HEK293T (cell line): ENCODE data around the gene YEATS4.

Source experiments
- CTCF ChIA-PET: fragments of 350-600 bp; formaldehyde crosslinking; extraction: SDS; loops from one replicate; lab custom pipeline; 2021; ENCODE audit warnings: antibody characterized with exemption, inconsistent platforms; lab: Yijun Ruan, JAX
- POLR2A ChIA-PET: fragments of 350-600 bp; formaldehyde crosslinking; extraction: SDS; loops from one replicate; lab custom pipeline; 2020; ENCODE audit warnings: antibody characterized with exemption, inconsistent platforms; lab: Yijun Ruan, JAX
- DNase-seq: peaks from one replicate; pipeline ENCODE4 v3.0.0; 2012; ENCODE audit warnings: mixed read lengths; ENCODE audit errors: extremely low spot score
- ARNT ChIP-seq: fragments of 450-650 bp; IDR thresholded peaks from 2 replicates; pipeline ENCODE4 v1.6.1; 2017; ENCODE audit warnings: mild to moderate bottlenecking
- BHLHE40 ChIP-seq: fragments of 450-650 bp; IDR thresholded peaks from 2 replicates; pipeline ENCODE4 v1.6.1; 2016; ENCODE audit warnings: mild to moderate bottlenecking, moderate library complexity, borderline replicate concordance
- CTBP1 ChIP-seq: fragments of 450-650 bp; IDR thresholded peaks from 2 replicates; pipeline ENCODE4 v1.6.1; 2016; ENCODE audit warnings: borderline replicate concordance
- ELF4 ChIP-seq: fragments of 450-650 bp; IDR thresholded peaks from 2 replicates; pipeline ENCODE4 v1.6.1; 2017; ENCODE audit warnings: antibody characterized with exemption
- FOXA1 ChIP-seq: fragments of 450-650 bp; IDR thresholded peaks from 2 replicates; pipeline ENCODE4 v1.6.1; 2016; ENCODE audit warnings: mild to moderate bottlenecking
- FOXK2 ChIP-seq: fragments of 450-650 bp; IDR thresholded peaks from 2 replicates; pipeline ENCODE4 v1.6.1; 2016; ENCODE audit warnings: mild to moderate bottlenecking
- FOXM1 ChIP-seq: fragments of 450-650 bp; IDR thresholded peaks from 2 replicates; pipeline ENCODE4 v1.6.1; 2017; ENCODE audit warnings: mild to moderate bottlenecking, borderline replicate concordance
- HDGF ChIP-seq: fragments of 450-650 bp; IDR thresholded peaks from 2 replicates; pipeline ENCODE4 v1.6.1; 2017; ENCODE audit warnings: antibody characterized with exemption, borderline replicate concordance
- L3MBTL2 ChIP-seq: fragments of 450-650 bp; conservative IDR thresholded peaks from 2 replicates; pipeline ENCODE4 v1.6.1; 2016; ENCODE audit warnings: mild to moderate bottlenecking
- LEF1 ChIP-seq: fragments of 450-650 bp; IDR thresholded peaks from 2 replicates; pipeline ENCODE4 v1.6.1; 2017; ENCODE audit warnings: mild to moderate bottlenecking, borderline replicate concordance
- NFRKB ChIP-seq: fragments of 450-650 bp; IDR thresholded peaks from 2 replicates; pipeline ENCODE4 v1.6.1; 2016; ENCODE audit warnings: mild to moderate bottlenecking, moderate library complexity
- SP1 ChIP-seq: fragments of 450-650 bp; IDR thresholded peaks from 2 replicates; pipeline ENCODE4 v1.6.1; 2017
- SUZ12 ChIP-seq: fragments of 450-650 bp; IDR thresholded peaks from 2 replicates; pipeline ENCODE4 v1.6.1; 2016; ENCODE audit warnings: mild to moderate bottlenecking
- TARDBP ChIP-seq: fragments of 450-650 bp; IDR thresholded peaks from 2 replicates; pipeline ENCODE4 v1.6.1; 2016
- ZNF384 ChIP-seq: fragments of 450-650 bp; IDR thresholded peaks from 2 replicates; pipeline ENCODE4 v1.6.1; 2016
- TF ChIP-seq, protein P1 (sequence below): fragments of 450-650 bp; IDR thresholded peaks from 2 replicates; pipeline ENCODE4 v1.6.1; 2016

Gene YEATS4

DNA sequence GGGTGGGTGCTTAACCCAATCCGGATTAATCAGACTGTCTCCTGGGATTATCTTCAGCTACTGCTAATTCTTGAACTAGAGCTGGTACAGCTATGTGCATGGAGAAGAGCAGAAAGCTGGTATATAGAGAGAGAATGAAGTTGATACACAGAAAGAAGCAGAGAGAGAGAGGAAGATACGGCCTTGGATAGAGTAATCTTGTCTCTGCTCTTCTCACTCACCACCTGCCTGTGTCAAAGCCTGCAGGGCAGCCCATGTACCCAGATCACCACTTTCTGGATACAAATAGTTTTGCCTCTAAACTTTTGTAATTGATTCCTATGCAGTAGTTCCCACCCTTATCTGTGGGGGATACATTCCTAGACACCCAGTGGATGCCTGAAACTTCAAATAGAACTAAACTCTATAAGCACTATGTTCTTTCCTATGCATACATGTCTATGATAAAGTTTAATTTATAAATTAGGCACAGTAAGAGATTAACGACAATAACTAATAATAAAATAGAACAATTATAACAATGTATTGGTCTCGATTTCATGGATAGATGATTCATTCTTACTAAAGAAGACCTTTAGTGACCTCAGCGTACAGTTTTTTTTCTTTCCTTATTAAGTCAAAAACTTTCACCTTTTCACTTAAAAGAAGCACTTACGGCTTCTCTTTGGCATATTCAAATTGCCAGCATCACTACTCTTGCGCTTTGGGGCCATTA, 45.5 kb downstream of the YEATS4 start:
- ChIA-PET POLR2A (no interaction called here), CTCF (interaction anchor here (0.5 kb wide), 1 partner anchor 68 kb away, joined by 3 read pairs; no protein-coding TSS in a partner anchor)
- TF ChIP-seq SUZ12 (no peak), ELF4 (no peak), TARDBP (no peak), BHLHE40 (no peak)
- no peak for DNase-seq

DNA sequence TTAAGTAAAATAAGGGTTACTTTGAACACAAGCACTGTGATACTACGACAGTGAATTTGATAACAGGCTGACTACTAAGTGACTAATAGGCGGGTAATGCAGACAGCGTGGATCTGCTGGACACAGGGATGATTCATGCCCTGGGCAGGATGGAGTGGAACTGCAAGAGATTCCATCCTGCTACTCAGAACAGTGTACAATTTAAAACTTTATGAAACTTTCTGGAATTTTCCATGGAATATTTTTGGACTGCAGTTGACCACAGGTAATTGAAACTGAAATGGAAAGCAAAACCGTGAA, 46.0 kb downstream of the YEATS4 start:
- ChIA-PET POLR2A (no interaction called here), CTCF (no interaction called here)
- TF ChIP-seq FOXM1 (no peak), ELF4 (no peak), HDGF (no peak), SP1 (no peak), L3MBTL2 (no peak), BHLHE40 (no peak), CTBP1 (no peak), SUZ12 (no peak), ZNF384 (no peak), NFRKB (no peak), ARNT (no peak), FOXA1 (no peak), FOXK2 (no peak), LEF1 (no peak), TARDBP (no peak)
- TF ChIP-seq, protein P1, sequence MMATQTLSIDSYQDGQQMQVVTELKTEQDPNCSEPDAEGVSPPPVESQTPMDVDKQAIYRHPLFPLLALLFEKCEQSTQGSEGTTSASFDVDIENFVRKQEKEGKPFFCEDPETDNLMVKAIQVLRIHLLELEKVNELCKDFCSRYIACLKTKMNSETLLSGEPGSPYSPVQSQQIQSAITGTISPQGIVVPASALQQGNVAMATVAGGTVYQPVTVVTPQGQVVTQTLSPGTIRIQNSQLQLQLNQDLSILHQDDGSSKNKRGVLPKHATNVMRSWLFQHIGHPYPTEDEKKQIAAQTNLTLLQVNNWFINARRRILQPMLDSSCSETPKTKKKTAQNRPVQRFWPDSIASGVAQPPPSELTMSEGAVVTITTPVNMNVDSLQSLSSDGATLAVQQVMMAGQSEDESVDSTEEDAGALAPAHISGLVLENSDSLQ, result no peak
- DNase-seq, result no peak

DNA sequence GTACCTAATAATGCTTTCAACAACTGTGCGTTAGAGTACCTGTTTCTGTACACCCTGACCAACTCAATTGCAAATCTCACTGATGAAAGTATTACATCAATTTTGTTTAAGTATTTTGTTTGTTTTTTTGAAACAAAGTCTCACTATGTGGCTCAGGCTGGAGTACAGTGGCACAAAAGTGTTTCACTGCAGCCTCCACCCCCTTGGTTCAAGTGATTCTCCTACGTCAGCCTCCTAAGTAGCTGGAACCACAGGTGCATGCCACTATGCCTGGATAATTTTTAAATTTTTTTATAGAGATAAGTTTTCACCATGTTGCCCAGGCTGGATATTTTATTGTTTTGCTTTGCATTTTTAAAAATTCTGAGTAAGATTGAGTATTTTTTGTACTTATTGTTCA, 46.7 kb downstream of the YEATS4 start:
- ChIA-PET POLR2A (no interaction called here), CTCF (no interaction called here)
- TF ChIP-seq, protein P1, result no peak
- no peak for TF ChIP-seq BHLHE40
- TF ChIP-seq ZNF384, result no peak
- no peak for TF ChIP-seq CTBP1
- TF ChIP-seq FOXA1, result no peak
- no peak for TF ChIP-seq SUZ12
- TF ChIP-seq SP1, result no peak
- TF ChIP-seq TARDBP, result no peak
- TF ChIP-seq LEF1, result no peak
- no peak for TF ChIP-seq L3MBTL2
- TF ChIP-seq FOXM1, result no peak
- no peak for TF ChIP-seq FOXK2
- TF ChIP-seq HDGF, result no peak
- TF ChIP-seq ARNT, result no peak
- TF ChIP-seq ELF4, result no peak
- TF ChIP-seq NFRKB, result no peak
- DNase-seq, result no peak

DNA sequence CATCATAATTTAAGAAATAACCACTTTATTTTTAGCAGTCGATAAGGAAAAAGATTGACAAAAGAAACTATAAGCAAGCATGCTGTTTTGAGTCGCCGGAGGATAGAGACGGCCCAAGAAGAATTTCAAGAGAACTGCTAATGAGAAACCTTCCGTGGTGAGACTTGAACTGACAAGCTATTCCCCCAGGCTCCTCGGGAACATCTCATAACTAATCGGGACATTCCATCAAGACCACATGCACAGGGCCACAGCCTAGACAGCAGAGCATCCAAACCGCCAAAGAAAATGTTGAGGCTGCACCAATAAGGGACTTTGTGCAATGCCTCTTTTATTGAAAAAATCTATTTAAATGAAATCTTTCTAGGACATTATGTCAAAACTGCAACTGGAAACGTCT, 51.0 kb downstream of the YEATS4 start:
- ChIA-PET CTCF (no interaction called here), POLR2A (no interaction called here)
- TF ChIP-seq ARNT (no peak), FOXA1 (no peak), SUZ12 (no peak), SP1 (no peak), ELF4 (no peak), BHLHE40 (no peak), HDGF (no peak), ZNF384 (no peak), FOXK2 (no peak), FOXM1 (no peak)
- TF ChIP-seq, protein P1, result no peak
- DNase-seq, result no peak

DNA sequence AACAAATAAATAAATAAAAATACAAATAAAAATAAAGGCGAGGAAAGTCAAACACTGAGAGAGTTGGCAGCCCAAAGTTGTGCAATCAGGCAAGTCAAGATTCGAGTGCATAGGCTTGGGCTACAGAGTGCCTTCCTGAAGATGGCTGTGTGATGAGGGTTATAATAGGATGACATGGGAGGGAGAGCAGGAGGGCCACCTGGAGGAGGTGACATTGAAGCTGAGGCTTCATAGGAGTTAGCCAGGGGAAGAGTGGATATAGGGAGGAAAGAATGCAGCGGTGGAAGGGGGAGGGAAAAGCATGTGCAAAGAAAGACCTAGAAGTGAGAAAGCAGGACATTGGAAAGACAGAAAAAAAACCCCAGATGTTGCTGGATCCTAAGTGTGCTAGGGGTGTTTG, 53.1 kb downstream of the YEATS4 start:
- CTCF ChIA-PET, result no interaction called here
- TF ChIP-seq NFRKB (no peak), ZNF384 (no peak), LEF1 (no peak), CTBP1 (no peak), HDGF (no peak), FOXK2 (no peak), FOXM1 (no peak), ELF4 (no peak), BHLHE40 (no peak), SP1 (no peak), L3MBTL2 (no peak), SUZ12 (no peak), TARDBP (no peak), ARNT (no peak), FOXA1 (no peak)
- TF ChIP-seq, protein P1, result no peak
- POLR2A ChIA-PET, result no interaction called here
- no peak for DNase-seq
